Right renal cortex interstitium (tissue), 3 donors: Measurements from ENCODE around the gene FUT3. TPM values are rescaled to one million over a fixed set of nuclear protein-coding genes. Genes with fewer than 3 reads are reported as not detected.
"Not testable (repeated sequence)": the region's sequence is repeated elsewhere in the genome, so short reads cannot be mapped to it uniquely, and the experiment has no call there.

ENCODE experiments used
- DNase-seq, 3 donors: peaks; one replicate each; pipeline ENCODE4 v3.0.0-alpha.2; 2013; ENCODE audit warnings: low read depth in 3 of 3, low spot score in 2 of 3
- polyA plus RNA-seq, 3 donors: library from polyadenylated mRNA; unstranded; fragments of 120-200 nt; gene quantifications; one replicate each; pipeline ENCODE4 v1.2.1, GENCODE V29; 2013; ENCODE audit not compliant: insufficient read length in 3 of 3

The FUT3 gene
- polyA plus RNA-seq, 3 donors, result 0.26 to 0.64 (median 0.40) TPM

- no peak for DNase-seq
Measured at GRCh38 chr19:5882421-5882968, 31.2 kb upstream of the FUT3 start.

GRCh38 chr19:5881543-5882299 lies 30.5 kb upstream of the FUT3 start:
- DNase-seq, result no peak

GRCh38 chr19:5880604-5881078 lies 29.4 kb upstream of the FUT3 start:
- no peak for DNase-seq

- no peak for DNase-seq
Measured at GRCh38 chr19:5880196-5880595, 28.9 kb upstream of the FUT3 start.

GRCh38 chr19:5877882-5878281 lies 26.6 kb upstream of the FUT3 start:
- DNase-seq, result no peak

- no peak for DNase-seq
Measured at GRCh38 chr19:5877427-5877826, 26.2 kb upstream of the FUT3 start.

- DNase-seq, result not testable (repeated sequence)
Measured at GRCh38 chr19:5874496-5874895, 23.2 kb upstream of the FUT3 start.

GRCh38 chr19:5873617-5874199 lies 22.5 kb upstream of the FUT3 start:
- no peak for DNase-seq

- no peak for DNase-seq
Measured at GRCh38 chr19:5870986-5871394, 19.7 kb upstream of the FUT3 start.

- DNase-seq, result no peak
Measured at GRCh38 chr19:5867201-5868136, 16.2 kb upstream of the FUT3 start.

- DNase-seq, result no peak
Measured at GRCh38 chr19:5865772-5866171, 14.5 kb upstream of the FUT3 start.

- no peak for DNase-seq
Measured at GRCh38 chr19:5864725-5865486, 13.7 kb upstream of the FUT3 start.

GRCh38 chr19:5864013-5864720 lies 12.9 kb upstream of the FUT3 start:
- no peak for DNase-seq

GRCh38 chr19:5863030-5863665 lies 11.9 kb upstream of the FUT3 start:
- no peak for DNase-seq

- no peak for DNase-seq
Measured at GRCh38 chr19:5857203-5858081, 6.2 kb upstream of the FUT3 start.

- not testable (repeated sequence) for DNase-seq
Measured at GRCh38 chr19:5855151-5855550, 3.9 kb upstream of the FUT3 start.

- not testable (repeated sequence) for DNase-seq
Measured at GRCh38 chr19:5854121-5854520, 2.9 kb upstream of the FUT3 start.

GRCh38 chr19:5850743-5851293 lies 431 bp downstream of the FUT3 start:
- DNase-seq, result no peak
